ENCODE measurements around the gene VPS13D.
"Not testable (repeated sequence)": the region's sequence is repeated elsewhere in the genome, so short reads cannot be mapped to it uniquely, and the experiment has no call there.

The VPS13D gene

DNA sequence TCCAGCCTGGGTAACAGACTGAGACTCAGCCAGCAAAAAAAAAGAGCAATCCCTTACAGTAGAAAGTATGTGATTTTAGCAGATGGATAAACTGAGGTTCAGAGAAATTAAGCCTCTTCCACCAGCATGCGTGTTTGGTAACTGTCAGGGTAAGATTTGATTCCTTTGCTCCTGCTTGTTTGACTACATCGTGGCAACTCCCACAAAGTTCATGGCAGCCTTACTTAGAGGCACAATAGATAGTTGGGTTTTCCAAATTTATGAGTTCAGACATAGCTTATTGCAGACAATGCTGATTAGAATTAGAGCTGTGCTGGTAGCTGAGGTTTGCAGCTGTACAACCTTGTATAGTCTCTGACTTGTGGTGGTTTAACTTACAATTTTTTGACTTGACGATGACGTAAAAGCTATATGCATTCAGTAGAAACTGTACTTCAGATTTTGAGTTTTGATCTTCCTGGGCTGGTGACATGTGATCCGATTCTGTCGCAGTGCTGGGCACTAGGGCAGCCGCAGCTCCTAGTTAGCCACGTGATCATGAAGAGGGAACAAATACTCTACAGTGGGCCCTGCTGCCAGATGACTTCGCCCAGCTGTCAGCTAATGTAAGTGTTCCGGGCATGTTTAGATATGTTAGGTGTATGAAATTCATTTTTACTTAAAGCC lies 220.4 kb downstream of the VPS13D start:
- DNase-seq (ENCODE audit: low read depth) = no peak

DNA sequence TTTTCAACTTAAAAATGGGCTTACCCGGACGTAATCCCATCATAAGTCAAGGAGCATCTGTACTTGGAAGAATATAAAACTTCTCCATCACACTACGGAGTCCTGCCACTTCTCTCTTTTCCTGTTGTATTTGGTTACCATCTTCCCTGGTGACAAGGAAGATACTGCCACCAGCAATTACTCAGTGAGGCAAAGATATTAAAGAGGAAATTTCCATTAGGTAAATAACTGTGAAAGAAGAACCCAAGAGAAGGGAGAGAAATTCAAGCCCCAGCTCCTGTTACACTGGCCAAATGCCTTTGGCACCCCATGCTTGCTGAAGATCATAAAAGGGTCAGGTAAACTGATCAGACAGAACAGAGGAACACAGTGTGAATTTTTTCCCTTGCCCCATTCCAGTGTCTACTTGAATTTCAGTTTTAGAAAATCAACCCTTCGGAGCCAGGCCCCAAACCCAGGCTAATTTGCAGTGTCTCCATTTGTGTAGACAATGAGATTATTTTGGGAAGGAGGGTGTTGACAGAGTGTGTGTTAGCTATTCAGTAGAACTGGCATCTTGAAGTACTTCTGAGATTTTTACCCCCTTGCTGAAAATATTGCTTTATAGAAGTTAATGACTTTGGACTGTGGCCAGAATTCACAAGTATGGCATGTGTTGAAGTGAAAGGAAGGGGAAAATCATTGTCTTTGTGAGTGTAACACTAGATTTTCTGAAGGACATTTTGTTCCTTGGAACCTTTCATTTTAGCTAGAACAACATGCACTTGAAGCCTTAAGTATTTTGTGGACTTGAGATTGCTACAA lies 221.1 kb downstream of the VPS13D start:
- DNase-seq (ENCODE audit: low read depth) = no peak

DNA sequence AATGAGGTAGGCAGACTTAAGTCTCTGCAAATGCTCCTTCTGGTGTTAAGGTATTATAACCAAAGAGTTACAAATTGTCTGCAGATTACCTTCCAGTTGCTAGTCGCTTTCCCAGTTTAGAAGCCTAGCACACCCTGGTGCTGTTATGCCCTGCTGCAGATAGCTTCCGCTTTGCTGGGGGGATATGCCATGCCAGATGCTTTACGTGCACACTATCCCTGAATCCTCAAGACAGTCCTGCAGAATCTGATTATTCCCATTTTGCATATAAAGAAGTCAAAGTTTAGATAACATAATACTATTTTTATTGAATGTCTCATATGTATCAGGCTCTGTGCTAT lies 221.7 kb downstream of the VPS13D start:
- no peak for DNase-seq (ENCODE audit: low read depth)

DNA sequence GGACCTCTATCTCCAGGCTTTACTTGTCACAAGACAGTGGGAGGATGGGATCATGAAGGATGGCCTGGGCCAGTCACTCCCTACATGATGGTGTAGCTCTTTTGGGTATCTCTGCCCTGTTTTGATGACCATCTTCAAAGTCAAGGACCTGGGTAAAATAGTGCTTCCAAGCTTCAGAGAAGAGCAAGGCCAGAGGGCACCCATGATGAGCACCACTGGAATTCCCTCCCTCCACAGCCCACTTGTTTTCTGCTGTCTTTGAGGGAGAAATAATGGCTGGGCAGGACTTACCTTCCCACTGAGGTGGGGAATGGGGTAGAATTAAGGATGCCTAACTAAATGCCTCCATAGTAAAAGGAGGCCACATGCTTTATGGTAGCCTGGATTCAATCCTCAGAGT lies 222.4 kb downstream of the VPS13D start:
- no peak for DNase-seq (ENCODE audit: low read depth)

DNA sequence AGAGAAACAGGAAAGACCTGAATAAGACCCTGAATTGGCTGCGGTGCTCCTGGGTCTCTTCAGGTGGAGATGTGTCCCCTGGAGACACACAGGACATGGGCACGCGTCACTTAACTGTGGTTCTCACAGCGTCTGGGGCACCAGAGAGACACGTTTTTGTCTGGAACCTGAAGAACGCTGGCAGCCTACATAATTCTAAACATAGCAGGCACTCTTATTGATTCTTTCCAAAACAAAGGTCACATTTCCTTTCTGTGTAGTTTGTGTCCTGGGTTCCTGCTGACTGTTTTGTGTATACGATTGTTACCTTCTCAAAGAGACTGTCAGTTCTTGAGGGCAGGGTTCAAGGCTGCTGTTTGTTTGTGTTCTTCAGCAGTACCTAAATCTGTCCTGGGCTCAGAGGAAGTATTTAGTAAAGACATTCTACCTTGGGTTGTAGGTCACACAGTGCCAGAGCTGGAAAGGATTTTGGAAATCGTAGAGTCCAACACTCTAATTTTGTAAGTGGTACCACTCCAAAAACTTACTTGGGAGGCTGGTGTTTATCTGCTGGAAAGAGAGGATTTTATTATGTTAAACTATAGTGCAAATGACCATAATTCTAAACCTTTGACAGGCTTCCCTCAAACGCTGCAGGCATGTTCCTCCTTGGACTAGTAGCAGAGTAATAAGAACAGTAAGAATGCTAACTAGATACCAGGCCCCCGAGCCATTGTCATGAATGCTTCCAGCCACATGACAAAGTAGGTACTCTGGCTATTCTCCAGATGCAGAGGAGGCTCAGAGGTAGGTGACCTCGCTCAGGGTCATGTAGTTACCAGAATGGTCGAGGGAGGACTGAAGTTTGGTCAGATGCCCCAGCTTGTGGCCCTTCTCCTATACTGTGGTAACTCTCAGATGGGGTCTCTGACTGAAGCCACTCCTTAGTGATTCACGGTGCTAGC lies 223.8 kb downstream of the VPS13D start:
- DNase-seq (ENCODE audit: low read depth) = no peak

DNA sequence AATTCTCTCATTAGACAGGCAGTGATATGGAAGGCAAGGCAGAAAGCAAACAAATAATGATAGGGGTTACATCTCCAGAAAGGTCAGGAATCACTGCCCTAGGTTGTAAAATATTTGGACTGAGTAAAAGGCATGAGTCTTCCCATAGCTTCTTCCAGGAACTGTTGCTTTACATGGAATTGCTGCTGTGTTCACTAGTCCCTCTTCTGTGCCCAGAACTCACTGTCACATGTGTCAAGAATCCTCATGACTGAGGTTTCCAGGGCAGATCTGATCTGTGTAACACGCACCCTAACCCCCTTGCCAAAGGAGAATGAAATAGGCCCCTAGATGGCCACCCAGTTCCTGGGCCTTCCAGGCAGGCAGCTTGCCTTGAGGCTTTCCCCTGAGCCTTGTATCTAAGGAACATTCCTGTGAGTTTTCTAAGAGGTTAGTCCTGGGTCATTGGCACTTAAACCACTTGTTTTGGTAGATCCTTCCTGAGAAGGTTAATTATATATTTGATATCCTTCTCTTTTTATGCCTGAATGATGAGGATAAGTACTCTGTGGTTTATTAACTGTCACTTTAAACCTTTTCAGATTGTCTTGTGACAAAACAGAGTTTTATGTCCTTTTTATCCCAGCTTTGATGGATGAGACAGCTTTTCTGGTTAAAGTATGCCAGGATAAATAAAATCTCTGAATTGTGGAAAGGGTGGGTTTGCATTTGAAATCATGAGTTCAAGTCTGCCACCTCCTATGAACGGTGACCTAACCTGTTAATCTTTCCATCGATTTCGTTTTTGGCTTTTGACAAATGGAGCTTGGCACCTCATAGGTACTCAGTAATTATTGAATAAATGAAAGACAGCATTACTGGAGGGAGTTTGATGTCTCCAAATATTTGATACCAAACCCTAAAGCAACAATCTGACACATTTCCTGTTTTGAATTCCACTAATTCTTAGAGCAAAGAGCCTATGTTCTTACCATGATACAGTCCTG lies 224.9 kb downstream of the VPS13D start:
- DNase-seq (ENCODE audit: low read depth) = no peak

DNA sequence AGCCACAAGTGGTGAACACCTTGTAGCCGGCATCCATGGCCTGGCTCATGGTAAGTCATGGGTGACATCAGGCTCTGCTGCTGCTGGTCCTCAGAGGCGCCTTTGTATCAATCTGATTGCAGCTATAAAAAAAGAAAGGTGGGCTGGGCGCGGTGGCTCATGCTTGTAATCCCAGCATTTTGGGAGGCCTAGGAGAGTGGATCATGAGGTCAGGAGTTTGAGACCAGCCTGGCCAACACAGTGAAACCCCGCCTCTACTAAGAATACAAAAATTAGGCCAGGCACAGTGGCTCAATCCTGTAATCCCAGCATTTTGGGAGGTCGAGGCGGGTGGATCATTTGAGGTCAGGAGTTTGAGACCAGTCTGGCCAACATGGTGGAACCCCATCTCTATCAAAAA lies 226.3 kb downstream of the VPS13D start:
- not testable (repeated sequence) for DNase-seq (ENCODE audit: low read depth)

DNA sequence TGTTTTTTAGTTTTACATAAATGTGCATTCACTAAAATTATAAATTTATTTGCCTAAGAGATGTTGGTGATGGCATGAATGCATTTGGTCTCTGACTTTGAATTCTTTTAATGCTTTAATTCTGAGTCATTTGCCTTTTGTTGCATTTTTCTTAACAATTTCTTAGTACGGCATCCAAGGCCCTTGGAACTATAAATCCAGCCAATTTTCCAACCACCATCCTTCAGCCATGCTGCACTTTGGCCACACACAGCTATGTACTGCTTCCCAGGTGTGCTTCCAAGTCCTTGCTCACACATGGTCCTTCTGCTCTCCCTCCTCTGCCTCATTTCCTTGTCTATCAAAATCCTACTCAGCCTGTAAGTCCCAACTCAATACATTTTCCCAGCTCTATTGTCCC lies 227.1 kb downstream of the VPS13D start:
- no peak for DNase-seq (ENCODE audit: low read depth)

DNA sequence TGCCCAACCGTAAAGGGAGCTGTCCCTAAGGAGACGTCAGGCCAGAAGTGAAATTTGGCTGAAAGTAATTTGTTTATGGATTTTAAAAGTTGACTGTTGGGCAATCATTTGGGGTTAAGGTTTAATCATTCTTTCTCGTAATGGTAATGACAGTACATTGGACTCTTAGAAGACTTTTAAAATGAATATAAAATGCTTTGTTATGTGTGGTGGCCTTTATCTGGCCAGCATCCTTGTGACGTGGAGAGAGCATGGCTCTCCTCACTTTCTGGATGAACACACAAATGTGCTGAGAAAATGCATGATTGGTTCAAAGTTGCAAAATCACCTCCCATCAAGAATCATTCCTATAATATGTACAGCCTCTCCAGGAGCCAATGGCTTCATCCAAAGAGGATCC lies 227.9 kb downstream of the VPS13D start:
- no peak for DNase-seq (ENCODE audit: low read depth)

DNA sequence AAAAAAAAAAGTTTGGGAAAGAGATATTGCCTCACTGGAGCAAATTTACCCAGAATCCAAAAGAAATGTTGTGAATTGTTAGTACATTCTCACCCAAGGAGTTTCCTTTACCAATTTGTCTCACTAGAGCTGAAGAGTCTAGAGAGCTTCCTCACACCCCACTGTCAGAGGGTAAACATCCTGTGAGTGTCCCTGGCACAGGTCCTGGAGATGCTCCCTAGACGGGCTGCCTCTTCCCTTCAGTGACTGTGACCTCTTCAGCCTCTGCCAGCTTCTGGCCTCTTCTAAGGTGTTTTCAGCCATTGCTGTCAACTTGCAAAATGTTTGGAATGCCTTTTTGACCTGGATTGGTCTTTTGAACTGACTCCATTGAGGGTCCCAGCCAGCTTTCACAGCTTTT lies 228.7 kb downstream of the VPS13D start:
- no peak for DNase-seq (ENCODE audit: low read depth)

DNA sequence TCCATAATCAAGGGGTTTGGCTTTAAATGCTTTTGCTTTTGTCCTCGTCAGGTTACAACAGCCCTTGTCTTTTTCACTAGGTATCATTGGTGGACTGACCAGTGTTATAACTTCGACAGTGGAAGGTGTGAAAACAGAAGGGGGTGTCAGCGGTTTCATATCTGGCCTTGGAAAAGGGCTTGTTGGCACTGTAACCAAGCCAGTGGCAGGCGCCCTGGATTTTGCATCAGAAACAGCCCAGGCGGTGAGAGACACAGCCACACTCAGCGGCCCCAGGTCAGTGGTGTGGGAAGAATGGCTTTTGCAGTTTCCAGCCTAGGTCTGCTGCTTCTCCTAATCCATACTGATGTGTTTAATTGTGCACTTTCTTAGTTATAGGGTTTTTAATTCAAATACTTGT lies 230.3 kb downstream of the VPS13D start:
- no peak for DNase-seq (ENCODE audit: low read depth)

DNA sequence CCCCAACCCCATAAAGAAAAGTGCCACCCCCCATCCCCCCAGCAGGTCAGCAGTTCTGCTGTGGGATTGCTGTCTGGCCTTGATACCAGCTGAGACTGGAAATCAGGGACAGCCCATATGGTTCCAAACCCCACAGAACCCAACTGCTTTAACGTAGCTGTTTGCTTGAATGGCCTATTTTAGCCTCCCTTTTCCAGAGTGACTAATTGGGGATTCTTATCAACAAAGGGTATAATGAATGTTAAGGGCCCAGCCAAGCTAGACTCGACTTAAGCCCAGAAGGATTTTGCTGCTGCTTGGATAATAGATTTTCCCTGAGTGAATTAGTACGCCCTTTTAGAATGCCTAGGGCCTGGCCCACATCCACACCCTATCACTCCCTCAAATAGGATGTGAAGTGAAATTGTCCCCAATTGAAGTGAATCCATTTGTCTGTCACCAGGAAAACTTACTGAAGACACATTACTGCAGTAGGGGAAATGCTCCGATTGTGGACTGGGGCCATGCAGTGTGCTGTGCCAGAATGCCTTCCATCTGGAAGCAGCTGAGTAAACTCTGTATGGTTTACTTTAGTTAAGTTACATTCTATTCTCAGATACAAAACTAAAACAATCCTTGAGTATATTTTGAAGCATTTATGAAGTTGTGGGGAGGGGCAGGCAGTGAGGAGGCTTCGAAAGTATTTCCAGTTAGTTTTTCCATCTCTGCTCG lies 231.2 kb downstream of the VPS13D start:
- DNase-seq (ENCODE audit: low read depth) = no peak

DNA sequence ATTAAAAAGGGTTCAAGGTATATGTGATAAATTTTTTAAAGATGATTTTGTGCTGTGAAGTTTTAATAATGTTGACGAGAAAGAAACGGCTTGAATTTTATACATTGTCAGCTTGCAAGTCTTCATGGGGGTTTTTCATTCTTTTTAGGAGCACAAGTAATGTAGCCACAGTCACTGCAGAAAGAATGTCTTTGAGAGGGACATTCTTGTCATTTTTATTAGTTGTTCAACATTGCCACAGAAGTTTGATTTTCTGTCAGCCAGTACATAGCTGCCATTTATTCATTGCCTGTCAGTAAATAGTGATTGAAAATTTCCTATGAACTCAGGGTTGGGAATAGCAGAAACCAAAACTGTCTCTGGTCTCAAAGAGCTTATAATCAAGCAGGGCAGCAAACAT lies 231.9 kb downstream of the VPS13D start:
- DNase-seq (ENCODE audit: low read depth) = no peak

DNA sequence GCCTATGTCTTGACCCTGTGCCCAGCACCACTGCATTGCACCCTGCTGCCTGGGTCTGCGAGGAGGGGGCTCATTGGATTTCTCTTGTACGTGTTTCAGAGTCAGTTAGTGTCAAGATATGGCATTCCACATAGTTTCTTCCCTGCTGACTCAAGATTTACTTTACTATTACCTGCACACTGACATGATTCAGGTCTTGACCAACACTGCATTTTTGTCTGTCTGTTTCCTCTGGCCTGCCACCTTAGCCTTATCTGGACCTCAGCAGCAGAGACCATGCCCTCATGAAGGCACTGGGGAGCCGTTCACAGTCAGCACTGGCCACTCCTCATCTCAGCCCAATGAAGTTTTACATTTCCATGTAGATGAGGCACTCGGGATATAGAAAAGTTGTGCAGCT lies 232.8 kb downstream of the VPS13D start:
- no peak for DNase-seq (ENCODE audit: low read depth)

DNA sequence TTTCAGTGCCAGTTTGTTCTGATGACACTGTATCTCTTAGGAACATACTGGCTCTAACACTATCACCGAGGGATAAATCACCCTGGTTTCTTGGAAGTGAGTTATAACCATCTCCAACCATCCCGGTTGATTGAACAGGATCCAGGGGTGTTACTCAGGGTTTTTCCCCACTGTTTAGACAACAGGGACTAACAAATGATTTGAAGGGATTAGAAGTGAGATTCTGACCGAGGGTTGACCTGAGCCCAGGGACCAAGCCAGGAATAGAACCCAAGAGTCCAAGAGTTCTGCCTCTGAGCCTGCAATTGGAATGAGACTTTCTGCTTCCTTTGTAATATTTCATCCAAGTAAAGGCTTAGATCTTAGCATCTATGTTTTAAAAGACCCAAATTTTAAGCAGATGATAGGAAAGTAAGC lies 234.2 kb downstream of the VPS13D start:
- DNase-seq (ENCODE audit: low read depth) = no peak

DNA sequence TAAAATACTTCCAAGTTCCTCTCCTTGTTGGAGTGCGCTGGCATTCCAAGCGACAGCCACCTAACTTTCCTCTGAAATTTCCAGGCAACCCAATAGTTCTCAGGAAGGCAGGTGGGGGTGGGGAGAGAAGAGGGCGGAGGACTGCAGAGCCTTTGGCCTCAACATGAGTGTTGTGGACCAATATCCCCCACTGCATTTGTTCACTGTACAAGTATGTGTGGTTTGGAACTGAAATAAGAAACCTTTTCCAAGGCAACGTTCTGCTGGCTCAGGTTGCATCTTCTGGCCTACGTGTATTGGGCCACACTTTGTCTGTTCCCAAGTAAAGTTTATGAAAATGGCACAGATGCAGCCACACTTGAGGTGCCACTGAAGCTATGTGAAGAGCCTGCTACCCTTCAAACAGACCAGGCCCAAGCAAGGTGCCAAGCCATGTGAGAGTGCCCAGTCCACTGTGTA lies 234.8 kb downstream of the VPS13D start:
- DNase-seq (ENCODE audit: low read depth) = no peak

DNA sequence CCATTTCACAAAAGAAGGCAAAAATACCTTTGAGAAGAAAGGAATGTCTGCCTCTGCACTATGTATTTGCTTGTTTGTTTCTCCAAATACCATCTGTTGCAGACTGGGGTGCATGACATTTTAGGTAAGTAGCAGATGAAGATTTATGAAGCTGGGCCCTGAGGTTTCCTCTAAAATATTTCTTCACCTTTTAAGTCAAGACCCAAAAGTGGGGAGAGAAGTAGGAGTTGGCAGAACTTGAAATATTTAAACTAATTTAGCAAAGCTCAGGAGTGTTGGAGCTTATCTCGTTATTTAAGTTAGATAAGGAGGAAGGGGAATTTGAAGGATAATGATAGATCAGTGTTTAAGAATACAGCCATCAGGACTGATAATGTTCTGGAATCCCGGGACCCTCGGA lies 235.3 kb downstream of the VPS13D start:
- no peak for DNase-seq (ENCODE audit: low read depth)

DNA sequence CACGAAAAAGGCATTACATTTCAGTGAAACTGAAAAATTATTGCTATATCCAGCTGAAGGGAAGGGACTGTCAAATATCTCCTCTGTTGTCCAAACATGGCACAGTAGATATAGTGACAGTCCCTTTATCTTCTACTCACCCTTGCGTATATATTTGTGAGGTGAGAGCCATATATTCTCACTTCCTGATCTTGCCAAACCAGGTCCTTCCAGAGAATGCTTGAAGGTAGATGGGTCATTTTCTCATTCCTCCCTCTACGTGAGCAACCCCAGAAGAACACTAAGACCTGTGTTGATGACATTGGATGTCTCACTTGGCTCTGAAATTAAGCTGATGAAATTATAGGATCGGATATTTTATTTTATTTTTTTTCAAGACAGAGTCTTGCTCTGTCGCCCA lies 237.0 kb downstream of the VPS13D start:
- no peak for DNase-seq (ENCODE audit: low read depth)

DNA sequence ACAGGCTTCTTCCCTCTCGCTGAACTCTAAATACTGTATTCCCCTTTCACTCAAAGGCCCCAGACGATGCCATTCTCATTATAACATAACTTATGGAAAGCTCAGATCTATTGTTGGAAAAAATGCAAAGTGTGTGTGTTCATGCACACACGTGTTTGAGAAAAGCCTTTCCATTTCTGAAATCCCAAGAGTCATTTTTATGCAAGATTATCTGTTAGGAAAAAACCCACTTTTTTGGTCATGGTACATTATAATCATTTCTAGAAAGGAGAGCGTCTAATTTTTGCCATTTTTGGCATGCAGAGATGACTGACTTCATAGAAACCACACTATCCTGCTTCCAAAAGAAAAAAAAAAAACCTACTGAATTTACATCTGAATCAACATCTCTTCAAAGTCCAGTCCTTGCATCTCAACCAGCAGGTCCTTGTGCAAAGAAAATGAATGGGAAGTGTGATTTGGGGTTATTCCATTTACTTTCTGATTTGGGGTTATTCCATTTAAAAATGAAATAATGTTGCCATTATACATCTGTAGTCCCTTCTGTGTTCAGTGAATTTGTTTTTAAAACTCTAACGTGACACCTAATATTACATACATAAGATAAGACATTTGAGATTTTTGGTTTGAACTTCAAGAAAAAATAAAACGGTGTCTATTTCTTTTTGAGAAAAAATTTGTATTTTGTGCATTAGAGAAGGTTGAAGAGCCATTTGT lies 237.9 kb downstream of the VPS13D start:
- DNase-seq (ENCODE audit: low read depth) = no peak

DNA sequence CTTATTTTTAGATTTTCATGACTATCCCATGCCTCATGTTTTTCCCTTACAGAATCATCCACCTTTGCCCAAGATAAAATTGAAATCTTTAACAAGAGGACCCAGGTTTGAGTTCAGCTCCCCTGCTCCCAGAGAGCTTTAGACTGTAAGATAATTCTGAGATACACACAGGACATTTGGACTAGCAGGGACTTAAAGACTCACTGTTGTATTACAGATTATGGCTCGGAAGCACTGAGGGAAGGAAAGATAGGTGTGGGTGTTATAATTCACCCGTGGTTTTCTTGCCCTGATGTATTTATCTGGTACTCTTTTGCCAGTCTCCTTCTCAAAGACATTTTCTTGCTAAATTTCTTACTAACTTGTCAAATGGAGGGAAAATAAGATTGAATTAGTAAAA lies 238.5 kb downstream of the VPS13D start:
- no peak for DNase-seq (ENCODE audit: low read depth)

Data from activated gamma-delta T cell treated with anti-CD3 and anti-CD28 coated beads, Interleukin-2, amount 50 U/mL, for 16 hours (primary cell).